Measurements from ENCODE around the gene WDR81.

The WDR81 gene

GRCh38 chr17:1744551-1745512, 20.3 kb downstream of the WDR81 start:
- DNase-seq (ENCODE audit: low spot score), result no peak
- TF ChIP-seq, protein P1, sequence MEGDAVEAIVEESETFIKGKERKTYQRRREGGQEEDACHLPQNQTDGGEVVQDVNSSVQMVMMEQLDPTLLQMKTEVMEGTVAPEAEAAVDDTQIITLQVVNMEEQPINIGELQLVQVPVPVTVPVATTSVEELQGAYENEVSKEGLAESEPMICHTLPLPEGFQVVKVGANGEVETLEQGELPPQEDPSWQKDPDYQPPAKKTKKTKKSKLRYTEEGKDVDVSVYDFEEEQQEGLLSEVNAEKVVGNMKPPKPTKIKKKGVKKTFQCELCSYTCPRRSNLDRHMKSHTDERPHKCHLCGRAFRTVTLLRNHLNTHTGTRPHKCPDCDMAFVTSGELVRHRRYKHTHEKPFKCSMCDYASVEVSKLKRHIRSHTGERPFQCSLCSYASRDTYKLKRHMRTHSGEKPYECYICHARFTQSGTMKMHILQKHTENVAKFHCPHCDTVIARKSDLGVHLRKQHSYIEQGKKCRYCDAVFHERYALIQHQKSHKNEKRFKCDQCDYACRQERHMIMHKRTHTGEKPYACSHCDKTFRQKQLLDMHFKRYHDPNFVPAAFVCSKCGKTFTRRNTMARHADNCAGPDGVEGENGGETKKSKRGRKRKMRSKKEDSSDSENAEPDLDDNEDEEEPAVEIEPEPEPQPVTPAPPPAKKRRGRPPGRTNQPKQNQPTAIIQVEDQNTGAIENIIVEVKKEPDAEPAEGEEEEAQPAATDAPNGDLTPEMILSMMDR (IDR thresholded peaks at IDR 0.05; ENCODE audit: extremely low read depth, insufficient read depth, missing control alignments), result no peak
- in situ Hi-C loops (cut with MboI; ENCODE audit: low pct_unique_long_range_greater_than_20kb, low sequenced_read_pairs, unreplicated experiment), result no loop called here

- in situ Hi-C loops (cut with MboI; ENCODE audit: low pct_unique_long_range_greater_than_20kb, low sequenced_read_pairs, unreplicated experiment), result no loop called here
- TF ChIP-seq, protein P1 (IDR thresholded peaks at IDR 0.05; ENCODE audit: extremely low read depth, insufficient read depth, missing control alignments), result no peak
- DNase-seq (ENCODE audit: low spot score), result no peak
These were observed 21.1 kb downstream of the WDR81 start for GRCh38 chr17:1745513-1746020.

GRCh38 chr17:1746975-1747543, 22.6 kb downstream of the WDR81 start:
- in situ Hi-C loops (cut with MboI; ENCODE audit: low pct_unique_long_range_greater_than_20kb, low sequenced_read_pairs, unreplicated experiment), result no loop called here
- DNase-seq (ENCODE audit: low spot score), result no peak
- TF ChIP-seq, protein P1 (IDR thresholded peaks at IDR 0.05; ENCODE audit: extremely low read depth, insufficient read depth, missing control alignments), result no peak

DNA sequence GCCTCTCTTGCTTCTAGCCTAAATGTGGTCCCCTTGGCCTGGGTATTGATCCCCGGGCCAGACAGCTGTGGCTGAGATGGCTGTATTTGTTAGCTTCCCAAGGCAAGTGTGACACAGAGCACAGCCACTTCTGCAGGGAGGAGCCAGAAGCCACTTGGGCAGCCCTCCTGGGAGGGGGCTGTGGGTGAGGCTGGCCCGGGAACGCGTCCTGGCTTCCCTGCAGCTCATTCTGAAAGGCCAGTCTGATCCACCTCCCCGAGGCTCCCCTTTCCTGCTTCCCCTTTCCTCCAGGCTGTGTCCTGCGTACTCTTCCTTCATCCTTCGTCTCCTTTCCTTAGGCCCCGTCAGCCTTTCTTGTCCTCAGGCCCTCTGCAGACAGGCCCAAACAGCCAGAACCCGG, 26.1 kb downstream of the WDR81 start:
- no peak for DNase-seq (ENCODE audit: low spot score)
- TF ChIP-seq, protein P1 (IDR thresholded peaks at IDR 0.05; ENCODE audit: extremely low read depth, insufficient read depth, missing control alignments), result no peak
- in situ Hi-C loops (cut with MboI; ENCODE audit: low pct_unique_long_range_greater_than_20kb, low sequenced_read_pairs, unreplicated experiment), result no loop called here

- TF ChIP-seq, protein P1 (IDR thresholded peaks at IDR 0.05; ENCODE audit: extremely low read depth, insufficient read depth, missing control alignments), result no peak
- DNase-seq (ENCODE audit: low spot score), result no peak
- in situ Hi-C loops (cut with MboI; ENCODE audit: low pct_unique_long_range_greater_than_20kb, low sequenced_read_pairs, unreplicated experiment), result no loop called here
These were observed 28.1 kb downstream of the WDR81 start for GRCh38 chr17:1752425-1753262.
